GM12891 (cell line): ENCODE results near the gene CYLD.
A peak's percentile ranks its signal among the peaks of the same experiment; 100 is the strongest.

ENCODE experiments used
- DNase-seq: peaks from one replicate; pipeline ENCODE4 v3.0.0; 2011; ENCODE audit warnings: low spot score; ENCODE audit not compliant: insufficient read length
- FAIRE-seq: peaks from 2 replicates; lab custom pipeline; 2011; peaks lifted over from hg19 to GRCh38; lab: Jason Lieb, UNC
- PAX5 ChIP-seq: IDR thresholded peaks from 2 replicates; pipeline ENCODE4 v1.6.1; 2011; ENCODE audit warnings: low read length, moderate library complexity, mild to moderate bottlenecking; ENCODE audit not compliant: insufficient read depth, severe bottlenecking
- POLR2A ChIP-seq: IDR thresholded peaks from 2 replicates; pipeline ENCODE4 v1.6.1; 2011; ENCODE audit warnings: low read depth, low read length, control low read depth
- POLR2AphosphoS5 ChIP-seq: IDR thresholded peaks from 2 replicates; pipeline ENCODE4 v1.6.1; 2011; ENCODE audit warnings: low read depth, low read length, control low read depth
- POU2F2 ChIP-seq: IDR thresholded peaks from 2 replicates; pipeline ENCODE4 v1.6.1; 2011; ENCODE audit warnings: low read depth, mild to moderate bottlenecking, control low read depth, low read length, moderate library complexity
- SPI1 ChIP-seq: IDR thresholded peaks from 2 replicates; pipeline ENCODE4 v1.6.1; 2011; ENCODE audit warnings: low read depth, low read length, control low read depth
- TAF1 ChIP-seq: IDR thresholded peaks from 2 replicates; pipeline ENCODE4 v1.6.1; 2011; ENCODE audit warnings: low read depth, low read length, control low read depth

CYLD gene

GRCh38 chr16:50737420-50737959, 4.4 kb upstream of the CYLD start:
- FAIRE-seq = peak; percentile 20
- no peak for TF ChIP-seq TAF1
- TF ChIP-seq POU2F2 = no peak
- no peak for TF ChIP-seq POLR2A
- TF ChIP-seq PAX5 = no peak
- no peak for TF ChIP-seq POLR2AphosphoS5
- no peak for TF ChIP-seq SPI1
- no peak for DNase-seq

GRCh38 chr16:50739031-50739430, 2.9 kb upstream of the CYLD start:
- FAIRE-seq = no peak
- TF ChIP-seq SPI1 (0 out of 2 replicates have a peak, but pooled peaks have one; percentile 4), TAF1 (no peak), PAX5 (no peak), POLR2A (no peak), POLR2AphosphoS5 (no peak), POU2F2 (no peak)
- no peak for DNase-seq

- DNase-seq = no peak
- peak; percentile 76 for FAIRE-seq
- no peak for TF ChIP-seq TAF1
- TF ChIP-seq POLR2AphosphoS5 = no peak
- TF ChIP-seq POU2F2 = no peak
- TF ChIP-seq PAX5 = no peak
- no peak for TF ChIP-seq SPI1
These were observed 1.1 kb upstream of the CYLD start for GRCh38 chr16:50740736-50741135.

- TF ChIP-seq POLR2AphosphoS5 (peak; percentile 66), SPI1 (no peak), POU2F2 (no peak), TAF1 (peak; percentile 65; the same call in 1 of the 2 replicates), PAX5 (no peak), POLR2A (peak; percentile 61; the same call in 1 of the 2 replicates)
- FAIRE-seq (no peak), DNase-seq (no peak)
These were observed 583 bp upstream of the CYLD start for GRCh38 chr16:50741225-50741780.

- FAIRE-seq (peak; percentile 68), DNase-seq (no peak)
- TF ChIP-seq POU2F2 (peak; percentile 12; the same call in 1 of the 2 replicates), POLR2A (no peak; the same call in 1 of the 2 replicates), TAF1 (no peak), SPI1 (peak; percentile 43; the same call in 1 of the 2 replicates), POLR2AphosphoS5 (no peak), PAX5 (no peak)
These were observed 802 bp downstream of the CYLD start for GRCh38 chr16:50742576-50743200.

- no peak for FAIRE-seq
- no peak for DNase-seq
- TF ChIP-seq POLR2AphosphoS5 = no peak
- no peak for TF ChIP-seq SPI1
- TF ChIP-seq TAF1 = no peak
- no peak for TF ChIP-seq POLR2A
- no peak for TF ChIP-seq PAX5
- TF ChIP-seq POU2F2 = no peak
These were observed 1.8 kb downstream of the CYLD start for GRCh38 chr16:50743581-50744225.

GRCh38 chr16:50744881-50745280, 3.0 kb downstream of the CYLD start:
- no peak for DNase-seq
- TF ChIP-seq PAX5 (no peak), POLR2AphosphoS5 (no peak), TAF1 (no peak), POU2F2 (no peak), POLR2A (no peak), SPI1 (no peak)
- peak; percentile 16 for FAIRE-seq

- TF ChIP-seq POLR2A = no peak
- no peak for TF ChIP-seq TAF1
- TF ChIP-seq POU2F2 = no peak
- TF ChIP-seq SPI1 = no peak
- TF ChIP-seq POLR2AphosphoS5 = no peak
- no peak for TF ChIP-seq PAX5
- DNase-seq = no peak
- FAIRE-seq = peak; percentile 47
These were observed 4.1 kb downstream of the CYLD start for GRCh38 chr16:50745940-50746339.
